Small intestine (tissue), 7 donors: ENCODE measurements around the gene MSANTD4. TPM values are rescaled to one million over a fixed set of nuclear protein-coding genes. Genes with fewer than 3 reads are reported as not detected.
"Not testable (repeated sequence)": the region's sequence is repeated elsewhere in the genome, so short reads cannot be mapped to it uniquely, and the experiment has no call there.

Experiments
- DNase-seq, 2 donors: peaks; one replicate each; pipeline versions ENCODE4 v3.0.0 to v3.0.0-alpha.2; 2013
- FAIRE-seq: peaks from 2 replicates; lab custom pipeline; 2012; peaks lifted over from hg19 to GRCh38; lab: Jason Lieb, UNC
- H3K27ac ChIP-seq, 3 donors: one replicate each; pipeline ENCODE4 v1.5.1; 2013; ENCODE audit warnings: low read length in 2 of 3, mild to moderate bottlenecking in 2 of 3, control low read depth in 1 of 3, inconsistent platforms in 1 of 3, low read depth in 1 of 3, moderate library complexity in 1 of 3
- H3K27me3 ChIP-seq, 3 donors: one replicate each; pipeline ENCODE4 v1.6.1; 2013; ENCODE audit warnings: low read length in 3 of 3, inconsistent platforms in 1 of 3; ENCODE audit not compliant: control insufficient read depth in 3 of 3, insufficient read depth in 3 of 3
- H3K36me3 ChIP-seq, 3 donors: one replicate each; pipeline ENCODE4 v1.6.1; 2013; ENCODE audit warnings: low read length in 3 of 3, inconsistent platforms in 1 of 3, low read depth in 1 of 3, mild to moderate bottlenecking in 1 of 3, moderate library complexity in 1 of 3; ENCODE audit not compliant: control insufficient read depth in 3 of 3, insufficient read depth in 2 of 3
- H3K4me1 ChIP-seq, 3 donors: one replicate each; pipeline ENCODE4 v1.6.1; 2013; ENCODE audit warnings: low read length in 2 of 3, inconsistent platforms in 1 of 3, low read depth in 1 of 3, mild to moderate bottlenecking in 1 of 3, moderate library complexity in 1 of 3; ENCODE audit not compliant: control insufficient read depth in 3 of 3, insufficient read depth in 2 of 3
- H3K4me3 ChIP-seq, 3 donors: one replicate each; pipeline ENCODE4 v1.5.1; 2013; ENCODE audit warnings: low read length in 3 of 3, control low read depth in 1 of 3, inconsistent platforms in 1 of 3, low read depth in 1 of 3, mild to moderate bottlenecking in 1 of 3, moderate library complexity in 1 of 3
- H3K9me3 ChIP-seq, 2 donors: one replicate each; pipeline ENCODE4 v1.6.1; 2013; ENCODE audit warnings: low read depth in 1 of 2, low read length in 1 of 2; ENCODE audit not compliant: control insufficient read depth in 2 of 2, insufficient read depth in 1 of 2
- WGBS, 3 donors: extraction: QIAGEN DNeasy Blood & Tissue Kit; methylation state at CpG; one replicate each; pipeline ENCODE4 v1.1.7; 2013; 5-methylcytosine and 5-hydroxymethylcytosine counted together
- polyA plus RNA-seq, 4 donors: library from polyadenylated mRNA; stranded (reverse) in 3 of 4; unstranded in 1 of 4; fragments of 200-250 nt in 3 of 4; fragments of 120-200 nt in 1 of 4; gene quantifications; one replicate each; pipeline versions ENCODE4 v1.2.1 to v1.2.3, GENCODE V29; 2013
- donor health status: healthy with polysubstance abuse.
- donor health status: control.
- donor health status: control.
- donor health status: Bipolar disorder and iron deficiency.
- donor health status: healthy.

MSANTD4 gene
- polyA plus RNA-seq, 4 donors: 2.7 to 14.1 (median 5.4) TPM

DNA sequence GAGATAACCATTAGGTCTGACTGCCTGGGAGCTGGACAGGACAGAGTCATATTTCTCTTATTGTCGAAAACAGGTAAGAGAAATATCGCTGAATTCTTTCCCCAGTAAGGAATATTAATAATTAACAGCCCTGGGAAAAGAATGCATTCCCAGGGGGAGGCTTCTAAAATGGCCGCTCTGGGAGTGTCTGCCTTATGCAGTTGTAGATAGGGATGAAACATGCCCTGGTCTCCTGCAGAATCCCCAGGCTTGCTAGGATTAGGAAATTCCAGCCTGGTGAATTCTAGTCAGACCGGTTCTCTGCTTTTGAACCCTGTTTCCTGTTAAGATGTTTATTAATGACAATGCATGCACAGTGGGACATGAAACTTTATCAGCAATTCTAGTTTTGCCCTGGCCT is 18.9 kb downstream of the MSANTD4 start:
- H3K36me3 ChIP-seq: peaks cover 9 to 13% (median 9%) of the 10 kb centered on the region in 3 donors
- FAIRE-seq, DNase-seq, H3K27me3 ChIP-seq, H3K27ac ChIP-seq, H3K4me3 ChIP-seq, H3K4me1 ChIP-seq: not testable (repeated sequence)
- peaks cover 0 to 17% of the 10 kb centered on the region in 2 donors for H3K9me3 ChIP-seq
- 94 to 97% (median 96%) methylated on average over 4 of the region's 4 CpGs for WGBS, 3 donors

GRCh38 chr11:106001304-106002012 is 20.6 kb downstream of the MSANTD4 start:
- no peak overlapping the region for H3K27ac ChIP-seq
- peaks cover 0 to 17% of the 10 kb centered on the region in 2 donors for H3K9me3 ChIP-seq
- DNase-seq (no peak), FAIRE-seq (no peak)
- H3K4me1 ChIP-seq: no peaks in the 10 kb centered on the region
- H3K4me3 ChIP-seq: no peak overlapping the region
- H3K36me3 ChIP-seq: peaks cover 4 to 10% (median 5%) of the 10 kb centered on the region in 3 donors
- no peaks in the 10 kb centered on the region for H3K27me3 ChIP-seq
- 91 to 94% (median 94%) methylated on average over 4 of the region's 4 CpGs for WGBS, 3 donors

DNA sequence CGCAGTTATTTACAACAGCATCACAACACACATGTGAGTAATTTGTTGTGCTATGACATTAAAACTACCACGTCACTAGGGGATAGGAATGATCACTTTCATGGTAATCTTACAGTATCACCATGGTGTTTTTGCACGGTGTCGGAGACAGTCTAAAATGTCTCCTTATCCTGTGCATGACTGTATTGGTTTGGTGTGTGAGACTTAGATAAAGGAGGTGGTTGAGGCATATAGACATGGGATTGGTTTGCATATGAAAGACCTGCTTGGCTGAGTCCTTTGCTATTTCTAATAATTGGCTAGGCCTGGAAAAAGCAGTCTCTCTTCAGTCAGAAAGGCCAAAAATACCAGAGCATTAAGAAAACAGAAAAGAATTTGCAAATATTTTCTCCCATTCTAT is 30.2 kb downstream of the MSANTD4 start:
- no peaks in the 10 kb centered on the region for H3K4me1 ChIP-seq
- peaks cover 0 to 3% (median 0%) of the 10 kb centered on the region in 3 donors for H3K36me3 ChIP-seq
- H3K4me3 ChIP-seq: no peak overlapping the region
- H3K9me3 ChIP-seq: no peaks in the 10 kb centered on the region
- DNase-seq: no peak
- H3K27ac ChIP-seq: no peak overlapping the region
- no peak for FAIRE-seq
- WGBS, 3 donors: 95 to 97% (median 96%) methylated on average over 4 of the region's 4 CpGs
- no peaks in the 10 kb centered on the region for H3K27me3 ChIP-seq

GRCh38 chr11:105989124-105989523 is 32.9 kb downstream of the MSANTD4 start:
- H3K36me3 ChIP-seq: no peaks in the 10 kb centered on the region
- 93 to 94% (median 94%) methylated on average over 2 of the region's 2 CpGs for WGBS, 3 donors
- H3K27me3 ChIP-seq: no peaks in the 10 kb centered on the region
- H3K4me1 ChIP-seq: no peaks in the 10 kb centered on the region
- no peaks in the 10 kb centered on the region for H3K9me3 ChIP-seq
- FAIRE-seq (no peak), DNase-seq (no peak)
- no peak overlapping the region for H3K4me3 ChIP-seq
- no peak overlapping the region for H3K27ac ChIP-seq

GRCh38 chr11:105988197-105988596 is 33.8 kb downstream of the MSANTD4 start:
- 93 to 96% (median 95%) methylated on average over 3 of the region's 3 CpGs for WGBS, 3 donors
- Histone ChIP-seq H3K4me1 (no peaks in the 10 kb centered on the region), H3K27me3 (no peaks in the 10 kb centered on the region), H3K36me3 (no peaks in the 10 kb centered on the region), H3K27ac (no peak overlapping the region), H3K9me3 (no peaks in the 10 kb centered on the region), H3K4me3 (no peak overlapping the region)
- FAIRE-seq (no peak), DNase-seq (no peak)

- FAIRE-seq (no peak), DNase-seq (no peak)
- Histone ChIP-seq H3K9me3 (no peaks in the 10 kb centered on the region), H3K27me3 (no peaks in the 10 kb centered on the region), H3K4me3 (no peak overlapping the region), H3K4me1 (no peaks in the 10 kb centered on the region), H3K27ac (no peak overlapping the region), H3K36me3 (no peaks in the 10 kb centered on the region)
- WGBS, 3 donors: 68 to 84% (median 81%) methylated on average over 2 of the region's 2 CpGs
Observed at GRCh38 chr11:105986554-105986953, 35.5 kb downstream of the MSANTD4 start.

DNA sequence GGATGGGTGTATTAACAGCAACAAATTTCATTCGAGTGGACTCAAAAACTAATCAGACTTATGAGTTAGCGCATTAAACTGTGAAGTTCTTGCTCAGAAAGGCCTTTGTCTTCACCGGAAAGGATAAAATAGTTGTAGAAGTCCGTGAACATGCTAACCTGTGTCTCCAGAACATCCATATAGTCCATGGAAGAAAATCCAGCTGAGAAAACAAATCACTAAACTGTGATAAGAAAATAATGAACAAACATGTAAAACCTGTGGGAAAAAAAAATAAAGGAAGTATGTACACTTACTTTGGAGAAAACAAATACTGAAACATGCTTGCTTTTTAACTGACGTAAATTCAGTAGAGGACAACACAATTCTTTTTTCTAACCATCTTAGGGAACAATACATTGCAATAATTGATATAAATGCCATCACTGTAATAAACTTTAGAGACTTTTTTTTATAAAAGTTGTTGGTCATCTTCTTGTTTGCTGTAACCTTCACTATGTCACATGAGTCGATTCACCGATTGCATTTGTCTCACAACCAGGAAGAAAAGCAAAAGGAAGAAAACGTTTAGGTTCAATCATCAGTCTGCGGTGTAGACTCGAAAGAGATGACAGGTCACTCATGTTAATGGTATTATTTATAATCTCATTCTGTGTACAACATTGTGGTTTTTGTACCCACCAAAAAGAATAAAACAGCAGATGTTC is 41.9 kb downstream of the MSANTD4 start:
- Histone ChIP-seq H3K27ac (no peak overlapping the region), H3K36me3 (no peaks in the 10 kb centered on the region), H3K9me3 (no peaks in the 10 kb centered on the region), H3K4me1 (no peaks in the 10 kb centered on the region), H3K27me3 (no peaks in the 10 kb centered on the region), H3K4me3 (no peak overlapping the region)
- WGBS, 3 donors: 90 to 91% (median 91%) methylated on average over 10 of the region's 10 CpGs
- no peak for DNase-seq
- FAIRE-seq: no peak

DNA sequence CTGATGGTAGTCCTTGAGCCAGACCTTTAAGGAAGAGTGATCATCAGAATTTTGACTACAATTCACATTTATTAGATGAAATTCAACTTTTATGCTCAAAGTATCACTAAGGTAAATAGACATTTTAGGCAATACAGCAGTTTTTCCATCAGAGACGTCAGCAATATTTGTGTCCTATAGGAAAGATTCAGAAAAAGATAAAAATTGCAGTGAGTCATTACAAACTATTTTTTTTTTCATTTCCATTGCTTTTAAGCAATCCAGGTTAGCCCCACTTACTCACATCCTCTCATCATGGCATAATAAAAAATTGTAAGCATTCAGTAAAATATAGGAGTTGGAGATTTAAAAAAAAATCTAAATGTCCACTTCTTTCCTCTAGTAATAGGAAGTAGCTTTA is 46.9 kb downstream of the MSANTD4 start:
- 68 to 71% (median 70%) methylated on average over 1 of the region's 1 CpG for WGBS, 3 donors
- Histone ChIP-seq H3K27ac (no peak overlapping the region), H3K9me3 (no peaks in the 10 kb centered on the region), H3K36me3 (no peaks in the 10 kb centered on the region), H3K27me3 (no peaks in the 10 kb centered on the region), H3K4me3 (no peak overlapping the region), H3K4me1 (no peaks in the 10 kb centered on the region)
- FAIRE-seq: no peak
- DNase-seq: no peak
